NT2/D1 (cell line): ENCODE measurements around the gene KDM4B.

Experiments used
- SUZ12 ChIP-seq: IDR thresholded peaks from 2 replicates; pipeline ENCODE4 v1.6.1; 2011; ENCODE audit not compliant: insufficient read length, insufficient read depth; ENCODE audit errors: extremely low read depth
- YY1 ChIP-seq: IDR thresholded peaks from 2 replicates; pipeline ENCODE4 v1.6.1; 2011; ENCODE audit not compliant: insufficient read length, insufficient read depth
- ZNF274 ChIP-seq: IDR thresholded peaks from 2 replicates; pipeline ENCODE4 v1.6.1; 2011; ENCODE audit warnings: mild to moderate bottlenecking, low read depth, low read length

DNA sequence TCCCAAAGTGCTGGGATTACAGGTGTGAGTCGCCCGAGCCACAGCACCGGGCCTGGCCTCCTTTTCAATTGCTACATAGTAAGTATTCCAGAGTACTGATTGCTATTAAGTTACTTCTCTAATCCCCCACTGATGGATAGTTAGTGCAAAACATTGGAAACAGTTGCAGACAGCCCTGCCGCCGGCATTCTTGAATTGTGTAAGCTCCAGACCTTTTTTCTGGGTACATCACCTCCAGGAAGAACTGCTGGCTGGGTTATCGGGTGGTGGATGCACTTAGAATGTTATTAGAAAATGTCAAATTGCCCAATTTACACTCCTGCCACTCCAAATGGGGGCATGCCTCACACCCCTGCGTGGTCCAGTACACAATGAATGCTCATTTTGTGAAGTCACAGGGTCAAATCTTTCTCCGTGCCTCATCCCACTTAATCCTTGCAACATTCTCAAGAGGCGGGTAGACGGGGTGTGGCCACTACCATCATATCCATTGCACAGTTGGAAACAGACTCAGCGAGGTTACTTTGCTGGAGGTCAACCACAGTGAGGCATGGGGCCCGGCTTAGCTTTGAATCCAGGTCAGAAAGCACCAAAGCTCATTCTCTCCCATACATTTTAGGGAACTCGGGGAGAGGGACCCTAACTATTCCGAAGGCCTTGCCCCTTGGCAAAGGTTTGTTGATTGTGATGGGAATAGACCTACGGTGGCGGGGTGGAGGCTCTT, 1.0 kb upstream of the KDM4B start:
- TF ChIP-seq YY1 (no peak), ZNF274 (no peak), SUZ12 (no peak)
